ENCODE results near the gene RWDD3. TPM values are rescaled to one million over a fixed set of nuclear protein-coding genes. Genes with fewer than 3 reads are reported as not detected.

Gene RWDD3
- total RNA-seq, 1 experiment from 2014 or later, result 11.3 TPM

DNA sequence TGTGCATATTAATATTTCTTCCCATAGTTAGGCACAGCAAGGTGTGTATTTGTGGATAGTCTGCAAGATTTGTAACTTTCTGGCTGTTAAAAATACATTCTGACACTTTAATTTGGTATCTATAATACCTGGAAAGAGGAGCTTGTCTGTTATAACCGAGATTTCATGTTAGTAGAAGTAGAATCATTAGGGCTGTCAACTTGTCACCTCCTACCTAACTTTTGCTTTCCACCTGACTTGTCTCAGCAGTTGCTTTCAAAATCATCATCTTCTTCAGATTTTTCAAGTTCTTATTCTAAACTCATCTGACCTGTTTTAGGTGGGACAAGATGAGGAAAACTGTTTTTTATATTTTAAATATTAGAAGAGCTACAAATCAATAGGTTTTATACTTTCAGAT is 11.0 kb downstream of the RWDD3 start:
- Histone ChIP-seq H3K79me2 (ENCODE audit: low read depth) (no peaks in the 10 kb centered on the region), H3K27me3 (ENCODE audit: insufficient read depth, low read depth) (no peaks in the 10 kb centered on the region), H3F3A (ENCODE audit: insufficient read depth, low read depth) (no peaks in the 10 kb centered on the region), H3K4me2 (no peak overlapping the region), H3K4me3 (no peak overlapping the region), H2AFZ (no peak overlapping the region), H3K9me3 (ENCODE audit: insufficient read depth, low read depth) (peaks cover 7% of the 10 kb centered on the region; the same call in 1 of the 2 replicates), H3K9me2 (ENCODE audit: insufficient read depth) (no peaks in the 10 kb centered on the region), H3K4me1 (replicated peaks; ENCODE audit: insufficient read depth) (no peaks in the 10 kb centered on the region), H3K27ac (no peak overlapping the region), H3K36me3 (ENCODE audit: low read depth) (peaks cover 61% of the 10 kb centered on the region), H4K20me1 (ENCODE audit: insufficient read depth) (no peaks in the 10 kb centered on the region)
- ChIA-PET CTCF (interaction anchor here (0.6 kb wide), 2 partner anchors 17 to 170 kb away, joined by 3 to 8 read pairs; no protein-coding TSS in a partner anchor), POLR2A (ENCODE audit: unreplicated experiment) (no interaction called here)
- BruUV-seq (replicated peaks), result no TSS peak
- TF ChIP-seq EZH2 (IDR thresholded peaks at IDR 0.05; ENCODE audit: low read depth) (no peak), CTCF (conservative IDR thresholded peaks at IDR 0.05) (no peak)
- intact Hi-C loops (cut with micrococcal nuclease; ENCODE audit: unreplicated experiment), result no loop called here
- no peak for DNase-seq

DNA sequence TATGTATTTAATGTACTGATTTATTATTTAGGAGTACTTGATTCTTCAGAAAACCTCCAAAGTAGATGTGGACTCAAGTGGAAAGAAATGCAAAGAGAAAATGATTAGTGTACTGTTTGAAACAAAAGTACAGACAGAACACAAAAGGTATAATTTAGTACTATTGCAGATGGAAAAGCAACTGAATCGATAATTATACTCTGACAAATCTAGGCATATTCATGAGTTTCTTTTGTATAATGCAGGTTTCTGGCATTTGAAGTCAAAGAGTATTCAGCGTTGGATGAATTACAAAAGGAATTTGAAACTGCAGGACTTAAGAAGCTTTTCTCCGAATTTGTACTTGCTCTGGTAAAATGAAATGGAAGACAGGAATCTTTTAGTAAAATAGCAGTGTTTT is 12.5 kb downstream of the RWDD3 start:
- H3K27ac ChIP-seq, result no peak overlapping the region
- no peaks in the 10 kb centered on the region for H3K4me1 ChIP-seq (replicated peaks; ENCODE audit: insufficient read depth)
- H4K20me1 ChIP-seq (ENCODE audit: insufficient read depth), result no peaks in the 10 kb centered on the region
- no peak for DNase-seq
- no peaks in the 10 kb centered on the region for H3K27me3 ChIP-seq (ENCODE audit: insufficient read depth, low read depth)
- no peak overlapping the region for H3K4me3 ChIP-seq
- H3K36me3 ChIP-seq (ENCODE audit: low read depth), result peaks cover 48% of the 10 kb centered on the region
- TF ChIP-seq EZH2 (IDR thresholded peaks at IDR 0.05; ENCODE audit: low read depth) (no peak), CTCF (conservative IDR thresholded peaks at IDR 0.05) (no peak)
- H3K79me2 ChIP-seq (ENCODE audit: low read depth), result no peaks in the 10 kb centered on the region
- no peak overlapping the region for H3K4me2 ChIP-seq
- intact Hi-C loops (cut with micrococcal nuclease; ENCODE audit: unreplicated experiment), result no loop called here
- H3K9me2 ChIP-seq (ENCODE audit: insufficient read depth), result no peaks in the 10 kb centered on the region
- peaks cover 7% of the 10 kb centered on the region; the same call in 1 of the 2 replicates for H3K9me3 ChIP-seq (ENCODE audit: insufficient read depth, low read depth)
- H2AFZ ChIP-seq, result no peak overlapping the region
- H3F3A ChIP-seq (ENCODE audit: insufficient read depth, low read depth), result no peaks in the 10 kb centered on the region
- ChIA-PET CTCF (no interaction called here), POLR2A (ENCODE audit: unreplicated experiment) (no interaction called here)
- BruUV-seq (replicated peaks), result no TSS peak

GRCh38 chr1:95247607-95248006 is 13.6 kb downstream of the RWDD3 start:
- ChIA-PET CTCF (no interaction called here), POLR2A (ENCODE audit: unreplicated experiment) (no interaction called here)

More at GRCh38 chr1:95247607-95248006, 13.6 kb downstream of the RWDD3 start:
- Histone ChIP-seq H3K4me1 (replicated peaks; ENCODE audit: insufficient read depth) (no peaks in the 10 kb centered on the region), H3F3A (ENCODE audit: insufficient read depth, low read depth) (no peaks in the 10 kb centered on the region), H2AFZ (no peak overlapping the region), H3K79me2 (ENCODE audit: low read depth) (no peaks in the 10 kb centered on the region), H4K20me1 (ENCODE audit: insufficient read depth) (no peaks in the 10 kb centered on the region), H3K4me3 (no peak overlapping the region), H3K4me2 (no peak overlapping the region), H3K27me3 (ENCODE audit: insufficient read depth, low read depth) (no peaks in the 10 kb centered on the region), H3K36me3 (ENCODE audit: low read depth) (peaks cover 40% of the 10 kb centered on the region), H3K9me3 (ENCODE audit: insufficient read depth, low read depth) (no peaks in the 10 kb centered on the region), H3K27ac (no peak overlapping the region), H3K9me2 (ENCODE audit: insufficient read depth) (no peaks in the 10 kb centered on the region)
- TF ChIP-seq CTCF (conservative IDR thresholded peaks at IDR 0.05) (no peak), EZH2 (IDR thresholded peaks at IDR 0.05; ENCODE audit: low read depth) (no peak)
- no TSS peak for BruUV-seq (replicated peaks)
- intact Hi-C loops (cut with micrococcal nuclease; ENCODE audit: unreplicated experiment), result no loop called here
- no peak for DNase-seq
